Body of pancreas (tissue), 4 donors: ENCODE measurements around the gene DSP.

ENCODE experiments used
- CTCF ChIP-seq, 7 experiments: fragments of 450-650 bp in 4 of 7; fragments of 200-600 bp in 3 of 7; sonication (generic) in 3 of 7; IDR thresholded peaks; one replicate each; pipeline ENCODE4 v1.5.1; 2016 to 2019; ENCODE audit warnings: antibody characterized with exemption in 7 of 7
- POLR2A ChIP-seq, 3 donors: fragments of 450-650 bp; IDR thresholded peaks; one replicate each; pipeline ENCODE4 v1.6.1; 2016; ENCODE audit warnings: antibody characterized with exemption in 3 of 3, mild to moderate bottlenecking in 2 of 3

DNA sequence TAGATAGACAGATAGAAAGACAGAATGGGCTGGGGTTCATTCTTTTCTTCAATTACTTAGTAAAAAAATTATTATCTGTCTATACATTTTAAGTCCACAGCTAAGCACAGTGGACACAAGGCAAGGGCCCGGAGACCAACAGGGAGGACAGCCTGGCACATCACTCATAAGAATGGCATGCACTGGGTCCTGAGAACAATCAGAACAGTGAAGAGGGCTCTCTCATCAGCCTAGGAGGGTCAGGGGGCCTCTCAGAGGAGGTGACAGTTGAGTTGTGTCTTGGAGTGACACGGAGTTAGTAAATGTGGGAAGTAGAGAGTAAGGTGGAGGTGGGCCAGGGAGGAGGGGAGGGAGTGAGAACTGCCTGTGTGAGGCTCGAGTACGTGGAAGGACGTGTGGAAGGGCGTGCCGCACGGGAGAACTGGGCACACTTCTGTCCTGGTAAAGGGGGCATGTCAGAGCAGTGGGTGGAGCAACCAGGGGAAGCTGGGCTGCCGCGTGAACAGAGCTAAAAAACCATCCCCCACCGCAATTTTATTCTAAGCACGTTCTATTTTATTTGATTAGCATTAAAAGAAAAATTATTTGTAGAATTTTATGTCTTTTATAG is 45.1 kb upstream of the DSP start:
- no peak for TF ChIP-seq CTCF (IDR thresholded peaks at IDR 0.05)
- no peak for TF ChIP-seq POLR2A (IDR thresholded peaks at IDR 0.05)
